Uterus (tissue), 2 donors: ENCODE results near the gene RITA1.

ENCODE experiments used
- CTCF ChIP-seq, 4 experiments: fragments of 200-600 bp in 2 of 4; fragments of 450-650 bp in 2 of 4; sonication (generic) in 2 of 4; IDR thresholded peaks; one replicate each; pipeline ENCODE4 v1.5.1; 2016 to 2019; ENCODE audit warnings: antibody characterized with exemption in 4 of 4, mild to moderate bottlenecking in 2 of 4, moderate library complexity in 1 of 4
- POLR2A ChIP-seq, 2 donors: fragments of 450-650 bp; IDR thresholded peaks; one replicate each; pipeline ENCODE4 v1.6.1; 2016; ENCODE audit warnings: antibody characterized with exemption in 2 of 2, mild to moderate bottlenecking in 1 of 2, moderate library complexity in 1 of 2

GRCh38 chr12:113234483-113234882 lies 49.0 kb downstream of the RITA1 start:
- TF ChIP-seq CTCF (IDR thresholded peaks at IDR 0.05) (no peak), POLR2A (IDR thresholded peaks at IDR 0.05) (no peak)
